Sigmoid colon (tissue), 7 donors: ENCODE data around the gene ATG14. TPM values are rescaled to one million over a fixed set of nuclear protein-coding genes. Genes with fewer than 3 reads are reported as not detected.
"Not testable (repeated sequence)": the region's sequence is repeated elsewhere in the genome, so short reads cannot be mapped to it uniquely, and the experiment has no call there.

Source experiments
- DNase-seq: peaks from one replicate; pipeline ENCODE4 v3.0.0-alpha.2; 2019
- H3K27ac ChIP-seq, 4 donors: fragments of 200-600 bp; sonication (generic); one replicate each; pipeline ENCODE4 v1.5.1; 2016 to 2019; ENCODE audit warnings: mild to moderate bottlenecking in 1 of 4
- H3K27me3 ChIP-seq, 3 donors: fragments of 200-600 bp; sonication (generic); one replicate each; pipeline ENCODE4 v1.5.1; 2019; ENCODE audit warnings: mild to moderate bottlenecking in 1 of 3
- H3K36me3 ChIP-seq, 4 donors: fragments of 200-600 bp; sonication (generic); one replicate each; pipeline ENCODE4 v1.5.1; 2016 to 2019
- H3K4me1 ChIP-seq, 4 donors: fragments of 200-600 bp; sonication (generic); one replicate each; pipeline ENCODE4 v1.5.1; 2017 to 2019
- H3K4me3 ChIP-seq, 4 donors: fragments of 200-600 bp; sonication (generic); one replicate each; pipeline ENCODE4 v1.5.1; 2017 to 2019; ENCODE audit warnings: mild to moderate bottlenecking in 2 of 4, moderate library complexity in 1 of 4
- H3K9me3 ChIP-seq, 4 donors: fragments of 200-600 bp in 3 of 4; sonication (generic) in 3 of 4; one replicate each; pipeline versions ENCODE4 v1.5.1 to v1.6.1; 2013 to 2019
- CTCF ChIP-seq, 4 experiments: fragments of 450-650 bp in 3 of 4; fragments of 200-600 bp in 1 of 4; IDR thresholded peaks; one replicate each; pipeline ENCODE4 v1.5.1; 2016 to 2019; ENCODE audit warnings: antibody characterized with exemption in 4 of 4, mild to moderate bottlenecking in 3 of 4, moderate library complexity in 2 of 4
- EP300 ChIP-seq, 4 donors: sonication (generic); formaldehyde crosslinking; IDR thresholded peaks; one replicate each; pipeline ENCODE4 v1.6.1; 2017; ENCODE audit warnings: antibody characterized with exemption in 4 of 4
- POLR2A ChIP-seq, 2 donors: fragments of 450-650 bp; IDR thresholded peaks; one replicate each; pipeline ENCODE4 v1.6.1; 2016; ENCODE audit warnings: antibody characterized with exemption in 2 of 2, mild to moderate bottlenecking in 2 of 2, moderate library complexity in 2 of 2
- POLR2AphosphoS5 ChIP-seq, 4 donors: sonication (generic); formaldehyde crosslinking; IDR thresholded peaks; one replicate each; pipeline ENCODE4 v1.6.1; 2017; ENCODE audit warnings: antibody characterized with exemption in 4 of 4
- WGBS, 2 donors: extraction: QIAGEN DNeasy Blood & Tissue Kit; methylation state at CpG; one replicate each; pipeline ENCODE4 v1.1.7; 2013; 5-methylcytosine and 5-hydroxymethylcytosine counted together
- intact Hi-C: fragments of 100-400 bp; cut with DNase I; formaldehyde crosslinking; loops from one replicate; pipeline ENCODE4 v1.15.1; 2023
- polyA plus RNA-seq, 3 donors: library from polyadenylated mRNA; stranded (reverse); fragments of 200-250 nt; gene quantifications; one replicate each; pipeline ENCODE4 v1.2.3, GENCODE V29; 2013
- total RNA-seq, 4 donors: library from RNA; depleted of rRNA; stranded (reverse); fragments of >200 nt; gene quantifications; one replicate each; pipeline ENCODE4 v1.1.0, GENCODE V29; 2016
- donor health status: healthy with polysubstance abuse.
- donor health status: Bipolar disorder and iron deficiency.
- donor health status: healthy.

Gene ATG14
- total and polyA plus RNA-seq, 7 donors: 3.6 to 22.2 (median 17.1) TPM

DNA sequence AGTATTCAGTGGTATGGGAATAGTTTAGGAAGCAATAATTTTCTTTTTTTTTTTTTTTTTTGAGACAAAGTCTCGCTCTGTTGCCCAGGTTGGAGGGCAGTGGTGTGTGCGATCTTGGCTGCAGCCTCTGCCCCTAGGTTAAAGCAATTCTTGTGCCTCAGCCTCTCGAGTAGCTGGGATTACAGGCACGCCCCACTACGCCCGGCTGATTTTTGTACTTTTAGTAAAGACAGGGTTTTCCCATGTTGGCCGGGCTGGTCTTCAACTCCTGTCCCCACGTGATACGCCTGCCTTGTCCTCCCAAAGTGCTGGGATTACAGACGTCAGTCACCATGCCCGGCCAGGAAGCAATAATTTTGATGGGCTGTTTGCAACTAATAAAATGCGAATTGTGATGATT, 62.1 kb downstream of the ATG14 start:
- Histone ChIP-seq H3K36me3 (peaks cover 0 to 29% (median 10%) of the 10 kb centered on the region in 4 donors), H3K4me1 (peaks cover 0 to 17% (median 5%) of the 10 kb centered on the region in 4 donors), H3K27ac (no peak overlapping the region), H3K4me3 (no peak overlapping the region), H3K27me3 (no peaks in the 10 kb centered on the region), H3K9me3 (no peaks in the 10 kb centered on the region)
- intact Hi-C loops: no loop called here
- 17 to 60% methylated on average over 12 of the region's 12 CpGs for WGBS, 2 donors
- no peak for DNase-seq
- no peak for TF ChIP-seq CTCF (IDR thresholded peaks at IDR 0.05)
- TF ChIP-seq EP300 (IDR thresholded peaks at IDR 0.05): no peak
- no peak for TF ChIP-seq POLR2A (IDR thresholded peaks at IDR 0.05)
- TF ChIP-seq POLR2AphosphoS5 (IDR thresholded peaks at IDR 0.05): no peak

DNA sequence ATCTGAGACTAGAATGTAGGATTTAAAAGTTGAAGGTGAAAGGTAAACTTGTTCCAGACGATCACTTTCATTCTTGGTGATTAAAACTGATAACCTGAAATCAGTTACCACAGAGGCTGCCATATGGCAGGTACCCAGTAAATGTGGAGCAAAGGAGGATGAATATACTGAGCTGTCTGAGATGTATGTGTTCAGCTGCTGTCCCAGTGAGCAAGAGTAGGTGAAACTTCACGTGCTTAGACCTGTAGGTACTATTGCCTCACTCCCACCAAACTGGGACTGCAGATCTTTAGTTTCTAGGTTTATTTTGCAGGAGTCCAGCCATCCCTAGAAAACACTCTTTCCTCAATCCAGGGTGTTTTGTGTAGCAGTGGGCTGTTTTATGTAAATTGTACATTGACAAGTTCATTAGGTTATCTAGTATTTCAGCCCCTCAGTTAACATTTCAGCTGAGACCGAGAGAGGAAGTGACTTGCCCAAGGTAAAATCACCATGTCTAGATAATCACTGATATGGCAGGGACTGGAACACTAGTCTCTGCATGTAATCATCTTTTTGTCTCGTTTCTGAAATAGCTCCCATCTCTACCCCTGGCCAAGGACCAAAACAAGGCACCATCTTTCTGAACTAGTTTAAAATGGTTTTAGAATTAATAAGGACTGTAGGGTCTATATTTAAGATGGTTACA, 62.7 kb downstream of the ATG14 start:
- Histone ChIP-seq H3K9me3 (no peaks in the 10 kb centered on the region), H3K4me3 (no peak overlapping the region), H3K27me3 (no peaks in the 10 kb centered on the region), H3K4me1 (peaks cover 0 to 13% (median 4%) of the 10 kb centered on the region in 4 donors), H3K36me3 (peaks cover 0 to 29% (median 10%) of the 10 kb centered on the region in 4 donors), H3K27ac (no peak overlapping the region)
- no peak for TF ChIP-seq CTCF (IDR thresholded peaks at IDR 0.05)
- 17 to 56% methylated on average over 4 of the region's 4 CpGs for WGBS, 2 donors
- DNase-seq: no peak
- intact Hi-C loops: no loop called here

- Histone ChIP-seq H3K27me3 (no peaks in the 10 kb centered on the region), H3K9me3 (no peaks in the 10 kb centered on the region), H3K4me3 (no peak overlapping the region), H3K4me1 (peaks cover 0 to 18% (median 9%) of the 10 kb centered on the region in 4 donors), H3K27ac (no peak overlapping the region), H3K36me3 (peaks cover 0 to 26% (median 10%) of the 10 kb centered on the region in 4 donors)
- TF ChIP-seq EP300 (IDR thresholded peaks at IDR 0.05) (no peak), POLR2AphosphoS5 (IDR thresholded peaks at IDR 0.05) (no peak), POLR2A (IDR thresholded peaks at IDR 0.05) (no peak), CTCF (IDR thresholded peaks at IDR 0.05) (no peak)
- no peak for DNase-seq
- WGBS, 2 donors: 47 to 81% methylated on average over 3 of the region's 3 CpGs
- intact Hi-C loops: no loop called here
Observed at GRCh38 chr14:55347748-55348147, 63.9 kb downstream of the ATG14 start.

DNA sequence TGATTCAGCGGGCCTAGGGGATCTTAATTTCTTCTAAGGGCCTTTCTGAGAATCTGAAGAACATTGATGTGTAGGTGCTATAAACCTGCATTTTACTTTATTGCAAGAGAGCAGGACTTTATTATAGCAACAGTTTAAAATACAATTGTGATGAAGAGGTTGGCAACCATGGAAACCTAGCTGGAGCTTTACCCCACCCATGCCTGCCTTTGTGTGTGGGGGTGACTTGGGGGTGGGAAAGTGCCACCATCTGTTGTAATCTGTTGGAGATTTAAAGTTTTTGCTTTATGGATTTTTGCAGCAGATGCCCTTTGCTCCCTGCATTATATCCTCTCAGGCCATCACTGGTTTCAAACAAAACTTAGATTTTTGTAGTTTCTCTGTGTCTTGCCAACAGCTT, 64.6 kb downstream of the ATG14 start:
- peaks cover 0 to 25% (median 13%) of the 10 kb centered on the region in 4 donors for H3K4me1 ChIP-seq
- H3K4me3 ChIP-seq: no peak overlapping the region
- no peaks in the 10 kb centered on the region for H3K9me3 ChIP-seq
- WGBS, 2 donors: 34 to 75% methylated on average over 1 of the region's 1 CpG
- DNase-seq: no peak
- intact Hi-C loops: no loop called here
- H3K36me3 ChIP-seq: peaks cover 0 to 19% (median 10%) of the 10 kb centered on the region in 4 donors
- TF ChIP-seq POLR2A (IDR thresholded peaks at IDR 0.05) (no peak), CTCF (IDR thresholded peaks at IDR 0.05) (no peak), POLR2AphosphoS5 (IDR thresholded peaks at IDR 0.05) (no peak), EP300 (IDR thresholded peaks at IDR 0.05) (no peak)
- no peak overlapping the region for H3K27ac ChIP-seq
- H3K27me3 ChIP-seq: no peaks in the 10 kb centered on the region

DNA sequence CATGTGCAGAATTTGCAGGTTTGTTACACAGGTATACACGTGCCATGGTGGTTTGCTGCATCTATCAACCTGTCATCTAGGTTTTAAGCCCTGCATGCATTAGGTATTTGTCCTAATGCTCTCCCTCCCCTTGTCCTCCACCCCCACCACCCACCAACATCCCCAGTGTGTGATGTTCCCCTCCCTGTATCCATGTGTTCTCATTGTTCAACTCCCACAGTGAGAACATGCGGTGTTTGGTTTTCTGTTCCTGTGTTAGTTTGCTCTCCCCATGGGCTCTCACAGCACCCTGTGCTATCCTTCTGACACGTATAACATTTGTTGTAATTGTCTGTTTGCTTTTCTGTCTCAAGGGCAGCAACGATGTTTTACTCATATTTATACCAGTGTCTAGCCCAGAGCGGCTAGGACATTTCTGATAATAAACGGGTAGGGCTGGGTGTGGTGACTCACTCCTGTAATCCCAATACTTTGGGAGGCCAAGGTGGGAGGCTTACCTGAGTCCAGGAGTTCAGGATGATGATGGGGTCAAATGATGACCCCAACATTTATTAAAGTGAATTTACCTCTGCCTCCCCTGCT, 67.0 kb downstream of the ATG14 start:
- peaks cover 0 to 32% (median 14%) of the 10 kb centered on the region in 4 donors for H3K4me1 ChIP-seq

More for the DNA sequence above, 67.0 kb downstream of the ATG14 start:
- WGBS, 2 donors: 21 to 72% methylated on average over 6 of the region's 6 CpGs
- H3K27me3 ChIP-seq, H3K36me3 ChIP-seq, H3K27ac ChIP-seq, H3K9me3 ChIP-seq, intact Hi-C loops, DNase-seq, H3K4me3 ChIP-seq: not testable (repeated sequence)
